H1 (cell line): ENCODE measurements around the gene KCTD12. TPM values are rescaled to one million over a fixed set of nuclear protein-coding genes. Genes with fewer than 3 reads are reported as not detected.

Experiments used
- CTCF ChIA-PET: fragments of 300-600 bp; sonication (Branson Sonifier 250); formaldehyde crosslinking; loops from one replicate; lab custom pipeline; 2021; ENCODE audit not compliant: partially characterized antibody; lab: Charles Lee
- POLR2A ChIA-PET: fragments of 300-600 bp; sonication (Branson Sonifier 250); formaldehyde crosslinking; loops from one replicate; lab custom pipeline; 2021; ENCODE audit warnings: inconsistent platforms; ENCODE audit not compliant: partially characterized antibody; lab: Charles Lee
- DNase-seq, 2 experiments: peaks; one replicate each; pipeline versions ENCODE4 v3.0.0 to v3.0.0-alpha.2; 2010 to 2022; ENCODE audit warnings: low spot score in 2 of 2, low read depth in 1 of 2, mixed read lengths in 1 of 2
- FAIRE-seq: peaks from 2 replicates; lab custom pipeline; 2011; peaks lifted over from hg19 to GRCh38; lab: Jason Lieb, UNC
- H2AFZ ChIP-seq: 2 replicates; pipeline ENCODE4 v1.8.1; 2012; ENCODE audit warnings: low read length, inconsistent platforms
- H2AK5ac ChIP-seq: 2 replicates; pipeline ENCODE4 v1.6.1; 2013; ENCODE audit warnings: low read depth, low read length
- H2BK120ac ChIP-seq: replicated peaks from 2 replicates; pipeline ENCODE3; 2013; ENCODE audit warnings: low read depth, low read length, inconsistent platforms
- H2BK12ac ChIP-seq: 2 replicates; pipeline ENCODE4 v1.6.1; 2013; ENCODE audit warnings: low read depth, low read length
- H2BK15ac ChIP-seq: 2 replicates; pipeline ENCODE4 v1.6.1; 2013; ENCODE audit warnings: low read length
- H2BK20ac ChIP-seq: 2 replicates; pipeline ENCODE4 v1.6.1; 2013; ENCODE audit warnings: low read length
- H2BK5ac ChIP-seq: 2 replicates; pipeline ENCODE4 v1.6.1; 2013; ENCODE audit warnings: low read depth, low read length
- H3K14ac ChIP-seq: 2 replicates; pipeline ENCODE4 v1.6.1; 2013; ENCODE audit warnings: inconsistent platforms; ENCODE audit not compliant: insufficient read length
- H3K18ac ChIP-seq: 2 replicates; pipeline ENCODE4 v1.6.1; 2013; ENCODE audit warnings: low read length; ENCODE audit errors: extremely low read depth
- H3K23ac ChIP-seq: 2 replicates; pipeline ENCODE4 v1.6.1; 2013; ENCODE audit warnings: inconsistent platforms; ENCODE audit not compliant: insufficient read length
- H3K23me2 ChIP-seq: 2 replicates; pipeline ENCODE4 v1.6.1; 2013; ENCODE audit warnings: low read depth, low read length
- H3K27ac ChIP-seq: 2 replicates; pipeline ENCODE4 v1.6.1; 2011; ENCODE audit warnings: low read depth, low read length, inconsistent platforms
- H3K27me3 ChIP-seq, 4 experiments: replicated peaks in 1 of 4; 1 replicate in 1 of 4; 2 replicates in 3 of 4; pipeline versions ENCODE4 v1.6.1 to v1.8.1; 2011 to 2013; ENCODE audit warnings: low read length in 3 of 4, mild to moderate bottlenecking in 3 of 4, inconsistent platforms in 2 of 4, mixed read lengths in 2 of 4, moderate library complexity in 1 of 4; ENCODE audit not compliant: control insufficient read depth in 3 of 4, insufficient read depth in 3 of 4; ENCODE audit errors: extremely low read depth in 1 of 4
- H3K36me3 ChIP-seq, 4 experiments: 2 replicates each; pipeline versions ENCODE4 v1.6.1 to v1.8.1; 2011 to 2013; ENCODE audit warnings: mild to moderate bottlenecking in 4 of 4, low read length in 3 of 4, moderate library complexity in 2 of 4, control low read depth in 1 of 4, inconsistent platforms in 1 of 4; ENCODE audit not compliant: insufficient read depth in 4 of 4, control insufficient read depth in 2 of 4
- H3K4ac ChIP-seq: replicated peaks from 2 replicates; pipeline ENCODE3; 2013; ENCODE audit warnings: low read length, low read depth, mixed read lengths, inconsistent platforms; ENCODE audit not compliant: insufficient read length
- H3K4me1 ChIP-seq, 4 experiments: replicated peaks in 1 of 4; 1 replicate in 1 of 4; 2 replicates in 3 of 4; pipeline versions ENCODE4 v1.6.1 to v1.8.1; 2011 to 2013; ENCODE audit warnings: low read length in 3 of 4, inconsistent platforms in 2 of 4, mixed read lengths in 1 of 4; ENCODE audit not compliant: insufficient read depth in 4 of 4, control insufficient read depth in 3 of 4
- H3K4me2 ChIP-seq, 2 experiments: 2 replicates each; pipeline versions ENCODE4 v1.6.1 to v1.8.1; 2011 to 2013; ENCODE audit warnings: low read depth in 2 of 2, low read length in 2 of 2, control low read depth in 1 of 2, inconsistent platforms in 1 of 2, mild to moderate bottlenecking in 1 of 2; ENCODE audit not compliant: insufficient read depth in 1 of 2
- H3K4me3 ChIP-seq, 4 experiments: fragments of 200-600, 300-600 bp in 1 of 4; sonication (generic), shearing (Covaris generic), sonication (Bioruptor Twin) in 1 of 4; 2 replicates each; pipeline versions ENCODE4 v1.5.1 to v1.8.1; 2011 to 2016; ENCODE audit warnings: low read length in 4 of 4, low read depth in 3 of 4, control low read depth in 2 of 4, inconsistent platforms in 2 of 4, mild to moderate bottlenecking in 2 of 4, mixed read lengths in 1 of 4, moderate library complexity in 1 of 4; ENCODE audit not compliant: insufficient read depth in 2 of 4; ENCODE audit errors: extremely low read depth in 1 of 4
- H3K56ac ChIP-seq: replicated peaks from 2 replicates; pipeline ENCODE3; 2013; ENCODE audit warnings: low read depth, mild to moderate bottlenecking, mixed read lengths, low read length, inconsistent platforms; ENCODE audit not compliant: insufficient read length
- H3K79me1 ChIP-seq: 2 replicates; pipeline ENCODE4 v1.6.1; 2013; ENCODE audit warnings: low read depth, low read length, control low read depth
- H3K79me2 ChIP-seq, 2 experiments: 2 replicates each; pipeline versions ENCODE4 v1.6.1 to v1.8.1; 2012 to 2013; ENCODE audit warnings: low read length in 2 of 2, mild to moderate bottlenecking in 2 of 2, inconsistent platforms in 1 of 2; ENCODE audit not compliant: insufficient read depth in 2 of 2, control insufficient read depth in 1 of 2
- H3K9ac ChIP-seq, 4 experiments: replicated peaks in 1 of 4; 1 replicate in 1 of 4; 2 replicates in 3 of 4; pipeline versions ENCODE4 v1.6.1 to v1.8.1; 2011 to 2013; ENCODE audit warnings: low read depth in 3 of 4, low read length in 3 of 4, control low read depth in 2 of 4, mild to moderate bottlenecking in 2 of 4, moderate library complexity in 2 of 4, inconsistent platforms in 1 of 4; ENCODE audit errors: extremely low read depth in 1 of 4
- H3K9me3 ChIP-seq, 2 experiments: 2 replicates each; pipeline versions ENCODE4 v1.6.1 to v1.8.1; 2012 to 2013; ENCODE audit warnings: mild to moderate bottlenecking in 2 of 2, moderate library complexity in 2 of 2, control low read depth in 1 of 2, inconsistent platforms in 1 of 2, low read depth in 1 of 2, low read length in 1 of 2, mixed read lengths in 1 of 2; ENCODE audit not compliant: insufficient read depth in 2 of 2
- H4K20me1 ChIP-seq, 2 experiments: replicated peaks in 1 of 2; 2 replicates each; pipeline versions ENCODE3 to v1.8.1; 2011 to 2013; ENCODE audit warnings: inconsistent platforms in 2 of 2, low read length in 2 of 2, mild to moderate bottlenecking in 1 of 2; ENCODE audit not compliant: insufficient read depth in 2 of 2, control insufficient read depth in 1 of 2
- H4K5ac ChIP-seq: 2 replicates; pipeline ENCODE4 v1.6.1; 2013; ENCODE audit warnings: low read length, low read depth, mixed read lengths, inconsistent platforms; ENCODE audit not compliant: insufficient read length
- H4K8ac ChIP-seq: 2 replicates; pipeline ENCODE4 v1.8.0; 2013; ENCODE audit warnings: mild to moderate bottlenecking, moderate library complexity, low read length, inconsistent platforms; ENCODE audit not compliant: insufficient read depth; ENCODE audit errors: extremely low read depth
- H4K91ac ChIP-seq: replicated peaks from 2 replicates; pipeline ENCODE3; 2013; ENCODE audit warnings: low read length, mixed read lengths, inconsistent platforms; ENCODE audit not compliant: insufficient read length
- BACH1 ChIP-seq: IDR thresholded peaks from 2 replicates; pipeline ENCODE4 v1.6.1; 2012; ENCODE audit warnings: low read length, improper control_type of control experiment
- CHD2 ChIP-seq: IDR thresholded peaks from 2 replicates; pipeline ENCODE4 v1.6.1; 2012; ENCODE audit warnings: low read length, improper control_type of control experiment
- CREB1 ChIP-seq: IDR thresholded peaks from 2 replicates; pipeline ENCODE4 v1.6.1; 2012; ENCODE audit warnings: inconsistent platforms
- FOSL1 ChIP-seq: IDR thresholded peaks from 2 replicates; pipeline ENCODE4 v1.6.1; 2011; ENCODE audit warnings: mild to moderate bottlenecking, low read depth, low read length, moderate library complexity; ENCODE audit not compliant: insufficient read depth
- KDM1A ChIP-seq: fragments of 200-600, 300-600 bp; sonication (generic); IDR thresholded peaks from 2 replicates; pipeline ENCODE4 v1.7.1; 2016; ENCODE audit warnings: mild to moderate bottlenecking, low read length, borderline replicate concordance
- POLR2A ChIP-seq, 2 experiments: IDR thresholded peaks; 1 replicate in 1 of 2; 2 replicates in 1 of 2; pipeline ENCODE4 v1.6.1; 2011; ENCODE audit warnings: low read depth in 2 of 2, low read length in 2 of 2, mild to moderate bottlenecking in 2 of 2; ENCODE audit errors: control extremely low read depth in 1 of 2
- POU5F1 ChIP-seq: IDR thresholded peaks from 2 replicates; pipeline ENCODE4 v1.6.1; 2011; ENCODE audit warnings: low read depth, mild to moderate bottlenecking, low read length, moderate library complexity
- RAD21 ChIP-seq, 2 experiments: IDR thresholded peaks in 1 of 2; conservative IDR thresholded peaks in 1 of 2; 2 replicates each; pipeline ENCODE4 v1.6.1; 2011; ENCODE audit warnings: low read depth in 2 of 2, low read length in 2 of 2, improper control_type of control experiment in 1 of 2, inconsistent platforms in 1 of 2, mild to moderate bottlenecking in 1 of 2, moderate library complexity in 1 of 2
- RFX5 ChIP-seq: IDR thresholded peaks from 2 replicates; pipeline ENCODE4 v1.6.1; 2011; ENCODE audit warnings: low read depth, low read length, improper control_type of control experiment, borderline replicate concordance
- RXRA ChIP-seq: IDR thresholded peaks from 2 replicates; pipeline ENCODE4 v1.6.1; 2011; ENCODE audit warnings: low read depth, mild to moderate bottlenecking, low read length, moderate library complexity; ENCODE audit not compliant: insufficient read depth
- SUZ12 ChIP-seq: fragments of 200-600 bp; sonication (generic); IDR thresholded peaks from 2 replicates; pipeline ENCODE4 v1.6.1; 2012; ENCODE audit warnings: mild to moderate bottlenecking, inconsistent platforms, low read length, moderate library complexity, mixed read lengths
- TBP ChIP-seq: IDR thresholded peaks from 2 replicates; pipeline ENCODE4 v1.6.1; 2011; ENCODE audit warnings: low read depth, low read length, improper control_type of control experiment
- YY1 ChIP-seq: IDR thresholded peaks from 2 replicates; pipeline ENCODE4 v1.6.1; 2011; ENCODE audit warnings: low read depth, mild to moderate bottlenecking, low read length
- WGBS, 2 experiments: shearing (Covaris generic) in 1 of 2; methylation state at CpG; one replicate each; pipeline versions ENCODE4 v1.1.6 to v1.1.7; 2013 to 2015; ENCODE audit warnings: low lambda C conversion rate in 2 of 2, mixed read lengths in 2 of 2, inconsistent platforms in 1 of 2, low coverage in 1 of 2, missing lambda C conversion rate in 1 of 2; ENCODE audit not compliant: insufficient replicate concordance in 2 of 2, insufficient coverage in 1 of 2, insufficient read length in 1 of 2; ENCODE audit errors: extremely low coverage in 1 of 2, missing lambda C conversion rate in 1 of 2; 5-methylcytosine and 5-hydroxymethylcytosine counted together
- polyA plus RNA-seq, 7 experiments: library from polyadenylated mRNA; depleted of rRNA in 3 of 7; stranded (reverse) in 5 of 7; unstranded in 2 of 7; fragments of >200 nt in 5 of 7; fragments of 200-250 nt in 2 of 7; gene quantifications; 1 replicate in 5 of 7; 2 replicates in 1 of 7; 4 replicates in 1 of 7; pipeline versions ENCODE4 v1.2.1 to v1.2.3, GENCODE V29; 2011 to 2013; ENCODE audit warnings: missing spikeins in 2 of 7, mixed read lengths in 2 of 7
- total RNA-seq: library from RNA; stranded (reverse); fragmentation: NEBNext Ultra II Directional; extraction: Animal tissue kit (Norgen Biotek cat#: 25700); gene quantifications from 2 replicates; pipeline ENCODE4 v1.2.1, GENCODE V29; 2021

The KCTD12 gene
- total and polyA plus RNA-seq, 2 of the 8 experiments (the other 6 are each of a cell fraction or from before 2014, with no cell fraction given), result 2.5 to 9.6 TPM

- Histone ChIP-seq H2BK5ac (no peak overlapping the region), H3K79me2 (no peaks in the 10 kb centered on the region), H3K4ac (no peak overlapping the region), H3K4me3 (no peak overlapping the region), H3K4me1 (no peaks in the 10 kb centered on the region), H4K91ac (no peak overlapping the region), H2BK120ac (no peak overlapping the region), H4K5ac (no peak overlapping the region), H3K79me1 (no peaks in the 10 kb centered on the region), H2AK5ac (no peak overlapping the region), H3K27ac (no peak overlapping the region), H3K36me3 (no peaks in the 10 kb centered on the region), H3K56ac (no peak overlapping the region), H2AFZ (no peak overlapping the region), H2BK12ac (no peak overlapping the region), H3K9me3 (no peaks in the 10 kb centered on the region)
- CTCF ChIA-PET, result interaction anchor here (0.9 kb wide), 1 partner anchor 54 kb away, joined by 3 read pairs; no protein-coding TSS in a partner anchor
- WGBS, 2 experiments, result 94% methylated on average over 4 of the region's 4 CpGs; no CpG with 5 or more reads in 1 of the 2 experiments
- DNase-seq, result no peak
- no peak for TF ChIP-seq TBP
- no peak for TF ChIP-seq RFX5
- no peak for TF ChIP-seq POU5F1
- no peak for TF ChIP-seq RXRA
- no peak for TF ChIP-seq FOSL1
- TF ChIP-seq KDM1A, result no peak
- TF ChIP-seq CREB1, result no peak
- TF ChIP-seq CHD2, result no peak
- TF ChIP-seq YY1, result no peak
- no peak for TF ChIP-seq POLR2A (IDR thresholded peaks at IDR 0.05; ENCODE audit: control extremely low read depth in 1 of 2, low read depth in 2 of 2, low read length in 2 of 2)
- no peak for TF ChIP-seq RAD21 (IDR thresholded peaks at IDR 0.05 in 1 of 2, conservative IDR thresholded peaks at IDR 0.05 in 1 of 2; ENCODE audit: low read depth in 2 of 2, low read length in 2 of 2)
- no peak for TF ChIP-seq SUZ12
- no peak for TF ChIP-seq BACH1
- TF ChIP-seq, all 59 proteins: peak for 0
- no peak overlapping the region for H3K4me2 ChIP-seq
- POLR2A ChIA-PET, result no interaction called here
- no peak overlapping the region for H3K9ac ChIP-seq
- H2BK20ac ChIP-seq, result no peak overlapping the region
- no peak overlapping the region for H4K8ac ChIP-seq
- H3K23ac ChIP-seq, result no peak overlapping the region
- H3K23me2 ChIP-seq, result no peaks in the 10 kb centered on the region
- no peak overlapping the region for H3K14ac ChIP-seq
- H3K18ac ChIP-seq, result no peak overlapping the region
- H2BK15ac ChIP-seq, result no peak overlapping the region
- no peak for FAIRE-seq
- no peaks in the 10 kb centered on the region for H3K27me3 ChIP-seq
- no peaks in the 10 kb centered on the region for H4K20me1 ChIP-seq
Measured at GRCh38 chr13:76853921-76854608, 32.1 kb downstream of the KCTD12 start.
